GM21717 (cell line): ENCODE measurements around the gene FAM234B.

Experiments
- ATAC-seq: cut with Tn5 transposase; IDR thresholded peaks from one replicate; pipeline ENCODE4 v1.9.1; 2021; ENCODE audit warnings: mild to moderate bottlenecking, moderate library complexity; ENCODE audit not compliant: unreplicated experiment

Gene FAM234B

DNA sequence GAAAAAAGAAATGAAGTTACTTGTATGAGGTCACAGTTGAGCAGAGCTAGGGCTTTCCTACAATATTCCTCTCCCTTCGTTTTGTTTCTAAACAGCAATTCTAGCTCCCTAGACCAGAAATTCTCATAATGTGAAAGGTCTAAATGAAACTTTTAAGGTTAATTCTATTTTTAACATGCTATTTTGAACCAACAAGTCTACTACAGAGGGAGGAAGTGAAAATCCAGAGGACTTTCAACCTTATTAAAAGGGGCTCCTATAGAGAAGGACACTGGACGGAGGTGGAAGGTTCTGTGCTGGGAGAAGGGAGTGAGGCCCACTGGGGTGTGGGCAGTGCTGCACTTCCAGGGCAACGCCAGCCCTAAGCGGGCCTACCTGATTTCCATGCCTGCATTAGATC lies 45.9 kb downstream of the FAM234B start:
- no peak for ATAC-seq

DNA sequence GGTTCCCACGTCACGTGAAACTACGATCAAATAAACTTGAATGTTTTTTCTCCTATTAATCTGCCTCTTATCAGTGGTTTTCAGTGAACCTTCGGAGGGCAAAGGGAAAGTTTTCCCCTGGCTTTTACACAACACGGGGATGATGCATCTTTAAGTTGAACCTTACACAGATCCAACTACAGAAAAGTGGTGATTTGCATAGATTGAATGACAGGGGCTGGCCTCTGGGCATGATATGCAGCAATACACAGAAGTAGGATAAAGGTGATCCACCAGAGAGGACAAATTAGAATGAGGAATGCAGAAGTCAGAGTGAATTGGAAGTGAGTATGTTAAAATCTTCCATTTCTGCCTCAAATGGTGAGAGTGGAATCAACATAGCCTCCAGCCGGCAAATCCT lies 47.7 kb downstream of the FAM234B start:
- no peak for ATAC-seq

DNA sequence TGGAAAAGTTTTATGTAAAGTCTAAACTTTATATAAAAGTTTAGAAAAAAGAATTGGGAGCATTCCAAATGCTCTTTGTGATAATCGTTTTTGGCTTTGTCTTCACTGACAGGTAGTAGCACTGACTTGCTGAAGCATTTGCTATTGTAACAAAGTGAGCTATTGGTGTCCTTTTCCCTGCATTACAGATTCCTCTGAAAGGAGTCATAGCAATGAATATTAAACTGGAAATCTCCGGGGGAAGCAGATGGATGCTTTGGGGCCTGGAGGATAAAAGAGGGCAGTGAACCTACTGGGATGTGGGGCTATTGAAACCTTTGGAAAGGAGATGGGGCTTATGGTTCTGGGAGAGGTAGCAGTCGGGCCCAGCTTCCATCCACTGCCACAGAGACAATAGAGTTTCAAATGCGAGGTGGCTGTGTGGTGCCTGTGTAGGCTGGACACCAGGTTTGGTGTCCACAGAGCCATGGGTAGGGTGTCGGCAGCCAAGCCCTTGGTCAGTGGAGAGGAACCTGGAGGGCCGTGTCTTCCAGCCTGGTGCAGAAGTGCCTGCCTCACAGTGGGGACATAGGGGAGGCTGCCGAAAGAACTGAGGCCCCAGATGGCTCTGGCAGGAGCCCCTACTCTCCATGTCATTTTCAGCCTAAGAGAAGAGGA lies 49.1 kb downstream of the FAM234B start:
- ATAC-seq: no peak

DNA sequence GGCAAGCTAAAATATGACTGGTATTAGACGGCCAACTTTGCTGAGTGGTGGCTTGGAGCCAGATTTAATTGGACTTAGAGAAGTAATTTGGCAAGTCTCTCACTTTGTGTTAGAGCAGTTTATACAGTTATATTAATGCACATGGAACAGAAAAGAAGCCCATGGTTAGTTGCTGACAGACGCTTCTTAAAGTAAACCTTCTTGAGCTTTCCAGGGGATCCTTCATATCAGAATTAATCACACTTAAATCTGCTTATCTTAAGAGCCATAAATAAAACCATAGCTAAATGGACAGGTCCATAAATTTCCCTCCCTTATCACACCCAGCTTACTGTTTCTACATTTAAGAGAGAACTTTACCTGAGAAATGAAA lies 49.7 kb downstream of the FAM234B start:
- no peak for ATAC-seq

DNA sequence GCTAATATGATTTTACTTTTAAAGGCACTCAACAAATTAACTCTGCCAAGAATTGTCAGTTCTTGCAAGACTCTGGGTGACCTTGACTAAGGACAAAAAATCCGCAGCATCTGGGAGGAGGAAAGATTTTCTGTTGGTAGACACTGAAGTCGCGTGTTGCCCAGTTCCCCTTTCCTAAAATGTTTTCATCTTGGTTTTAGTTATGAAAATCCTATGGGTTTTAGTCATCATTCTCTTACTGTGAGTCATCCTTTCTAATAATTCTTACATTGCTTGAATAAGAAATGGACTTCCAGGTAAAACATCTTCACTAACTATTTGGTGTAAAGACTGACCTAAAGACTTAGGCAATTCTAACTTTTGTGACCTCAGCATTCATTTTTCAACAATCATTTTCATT lies 50.2 kb downstream of the FAM234B start:
- peak; percentile 60 for ATAC-seq

DNA sequence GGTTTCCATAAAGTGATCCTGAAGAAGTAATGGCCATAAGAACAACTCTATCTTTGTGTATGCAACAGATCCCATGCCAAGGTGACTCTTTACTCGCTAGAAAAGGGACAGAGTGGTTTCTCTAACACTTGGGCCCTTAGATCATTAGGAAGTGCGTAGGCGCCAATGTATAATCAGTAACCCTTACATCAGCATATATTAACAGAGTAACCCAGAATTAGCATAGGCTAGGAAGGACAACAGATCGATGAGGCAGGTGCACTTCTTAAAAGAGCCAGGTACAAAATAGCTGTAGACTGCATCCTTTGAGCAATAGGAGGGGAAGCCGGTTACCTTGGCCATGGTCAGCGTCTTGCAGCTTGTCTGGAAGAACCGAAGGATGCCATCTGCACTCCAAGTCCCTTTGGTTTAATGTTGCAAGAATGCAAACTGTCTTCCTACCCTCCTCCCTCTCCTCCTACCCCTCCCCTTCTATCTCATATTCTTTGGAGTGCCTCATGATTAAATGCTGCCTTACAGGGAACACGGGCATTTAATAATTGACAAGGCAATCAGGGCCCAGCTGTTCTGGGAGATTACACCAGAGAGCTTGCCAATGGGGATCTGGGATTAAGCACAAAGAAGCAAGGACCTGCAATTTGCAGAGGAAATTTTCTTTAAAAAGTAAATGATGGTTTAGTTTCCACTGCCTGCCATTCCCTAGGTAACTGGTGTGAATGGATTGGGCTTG lies 51.2 kb downstream of the FAM234B start:
- ATAC-seq: no peak

DNA sequence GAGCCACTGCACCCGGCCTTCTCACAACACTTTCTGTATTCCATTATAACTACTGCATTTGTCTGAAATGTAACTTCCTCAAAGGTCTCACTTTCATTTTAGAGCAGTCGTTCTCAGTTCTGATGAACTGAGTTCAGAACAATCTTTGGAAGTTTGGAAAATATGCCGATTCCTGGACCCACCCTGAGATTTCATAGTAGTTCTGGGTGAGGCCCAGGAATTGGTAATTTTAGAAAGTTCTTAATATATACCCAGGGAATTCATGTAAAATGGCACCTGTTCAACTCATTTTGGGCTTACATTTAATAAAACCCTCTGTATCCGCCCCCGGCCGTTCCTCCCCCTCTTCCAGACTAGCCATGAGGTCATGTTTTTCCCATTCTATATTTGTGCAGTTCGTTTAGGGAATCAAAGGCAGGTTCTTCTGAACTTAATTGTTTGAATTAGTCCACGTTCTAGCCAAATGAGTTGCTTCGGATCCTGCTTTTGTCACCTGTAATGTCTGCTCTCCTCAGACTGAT lies 53.4 kb downstream of the FAM234B start:
- ATAC-seq: no peak

DNA sequence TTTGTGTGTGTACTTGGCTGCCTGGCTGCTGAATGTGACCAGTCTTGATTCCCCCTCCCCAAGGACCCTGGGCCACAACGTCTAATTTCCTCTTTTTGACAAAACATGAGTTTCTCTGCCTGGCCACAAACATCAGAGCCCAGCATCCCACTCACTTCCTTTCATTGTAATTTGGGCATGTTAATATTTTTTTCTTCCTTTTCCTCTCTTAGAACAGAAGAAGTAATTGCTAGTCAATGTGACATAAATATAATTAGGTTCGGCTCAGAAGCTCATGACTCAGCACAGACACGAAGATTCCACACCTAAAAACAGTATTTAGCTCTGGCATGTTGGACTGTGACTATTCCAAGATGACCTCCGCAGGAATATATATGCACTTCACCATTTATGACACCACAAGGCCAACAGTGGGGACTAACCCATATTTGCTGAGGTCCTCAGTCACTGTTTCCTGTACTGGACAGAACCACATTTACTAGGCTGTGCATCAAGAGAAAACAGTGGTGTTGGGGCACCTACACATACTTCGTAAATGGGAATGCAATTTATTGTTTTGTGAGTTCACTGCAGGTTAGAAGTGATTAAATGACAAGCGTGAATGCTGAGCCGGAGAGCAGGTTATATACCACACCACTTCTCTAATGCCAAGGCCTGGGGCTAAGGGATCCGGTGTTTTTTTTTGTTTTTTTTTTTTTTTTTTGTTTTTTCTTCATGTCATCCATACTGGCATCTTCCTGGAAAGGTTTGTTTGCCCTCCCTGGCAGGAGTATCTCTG lies 55.1 kb downstream of the FAM234B start:
- no peak for ATAC-seq

DNA sequence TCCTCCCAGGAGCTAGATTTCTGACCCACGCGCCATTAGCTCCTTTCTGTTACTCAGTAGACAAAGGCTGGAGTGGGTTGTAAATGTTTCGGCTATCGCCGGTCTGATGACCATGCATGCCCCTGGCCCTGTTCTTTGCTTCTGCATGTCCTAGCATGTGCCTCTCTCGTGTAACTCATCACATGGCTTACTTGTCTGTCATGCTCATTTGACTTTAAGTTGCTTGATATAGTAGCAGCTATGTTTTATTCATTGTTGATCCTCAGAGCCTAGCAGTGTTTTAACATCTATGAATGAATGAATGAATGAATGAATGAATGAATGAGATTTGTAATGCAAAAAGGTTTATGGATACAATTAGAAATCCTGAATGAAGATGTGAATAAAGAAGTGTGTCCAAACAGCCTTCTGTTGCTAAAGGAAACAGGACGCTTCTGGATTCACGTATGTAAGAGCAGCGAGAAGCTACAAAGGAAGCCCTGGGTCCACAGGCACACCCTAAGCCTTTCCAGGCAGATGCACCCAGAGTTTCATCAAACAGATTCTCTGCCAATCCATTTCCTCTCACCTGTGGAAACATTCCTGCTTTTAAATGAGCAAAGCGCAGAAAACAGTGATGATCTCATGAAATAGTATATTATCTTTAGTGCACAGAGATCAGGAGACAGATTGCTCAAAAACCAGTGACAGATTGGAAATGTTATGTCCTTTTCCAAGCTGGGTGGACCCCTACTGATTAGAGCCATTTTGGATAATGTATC lies 55.8 kb downstream of the FAM234B start:
- ATAC-seq: no peak

DNA sequence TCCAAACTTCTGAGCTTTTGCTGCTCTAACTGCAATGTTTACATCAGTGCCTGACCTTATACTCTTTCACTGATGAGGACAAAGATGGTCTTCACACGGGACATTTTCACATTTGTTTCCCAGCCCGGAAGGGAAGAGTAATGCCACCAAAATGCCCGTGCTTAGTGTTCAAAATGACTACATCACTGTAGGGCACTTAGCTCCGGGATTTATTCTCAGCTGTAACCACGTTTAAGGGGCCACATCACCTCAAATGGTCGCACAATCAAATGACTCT lies 56.4 kb downstream of the FAM234B start:
- ATAC-seq: no peak

DNA sequence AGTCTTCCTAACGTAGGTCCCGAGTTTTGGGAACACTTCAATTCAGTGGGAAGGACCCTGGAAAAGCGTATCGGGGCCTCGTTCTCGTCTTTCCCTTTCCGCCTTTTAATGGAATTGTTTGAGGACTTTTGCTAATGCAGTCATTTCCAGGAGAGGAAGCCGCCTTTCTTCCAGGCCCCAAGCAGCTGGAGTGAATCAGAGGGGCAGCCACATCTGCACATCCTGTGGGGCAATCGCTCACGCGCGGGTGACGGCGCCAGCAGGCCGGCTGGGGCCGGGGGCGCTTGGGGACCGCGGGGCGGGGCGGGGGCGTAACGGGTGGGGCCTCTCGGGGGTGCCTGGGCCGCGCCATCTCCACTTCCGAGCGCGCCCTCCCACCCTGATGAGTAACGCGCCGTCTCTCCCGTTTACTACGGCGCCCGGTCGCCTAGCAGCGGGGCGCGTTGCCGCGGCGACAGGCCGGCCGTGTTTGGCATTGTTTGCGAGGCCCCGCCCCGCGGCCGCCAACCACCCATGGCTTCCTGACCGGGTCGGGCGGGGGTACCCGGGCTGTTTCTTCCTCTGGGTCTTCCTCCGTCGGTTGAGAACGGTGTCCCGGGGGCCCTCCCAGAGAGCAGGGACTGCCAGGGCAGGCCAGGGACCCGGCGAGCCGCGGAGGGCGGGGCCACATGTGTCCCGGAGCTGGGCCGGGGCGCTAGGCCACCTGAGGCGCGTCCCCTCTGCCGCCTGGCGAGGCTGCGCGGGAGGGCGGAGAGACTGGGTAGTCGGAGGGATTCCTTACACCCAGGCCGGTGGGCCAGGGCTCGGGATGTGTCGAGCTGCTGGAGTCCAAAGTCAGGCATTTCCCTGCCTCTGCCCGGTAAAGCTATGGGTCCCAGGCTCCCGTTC lies 56.9 kb downstream of the FAM234B start:
- ATAC-seq: peak; percentile 84

DNA sequence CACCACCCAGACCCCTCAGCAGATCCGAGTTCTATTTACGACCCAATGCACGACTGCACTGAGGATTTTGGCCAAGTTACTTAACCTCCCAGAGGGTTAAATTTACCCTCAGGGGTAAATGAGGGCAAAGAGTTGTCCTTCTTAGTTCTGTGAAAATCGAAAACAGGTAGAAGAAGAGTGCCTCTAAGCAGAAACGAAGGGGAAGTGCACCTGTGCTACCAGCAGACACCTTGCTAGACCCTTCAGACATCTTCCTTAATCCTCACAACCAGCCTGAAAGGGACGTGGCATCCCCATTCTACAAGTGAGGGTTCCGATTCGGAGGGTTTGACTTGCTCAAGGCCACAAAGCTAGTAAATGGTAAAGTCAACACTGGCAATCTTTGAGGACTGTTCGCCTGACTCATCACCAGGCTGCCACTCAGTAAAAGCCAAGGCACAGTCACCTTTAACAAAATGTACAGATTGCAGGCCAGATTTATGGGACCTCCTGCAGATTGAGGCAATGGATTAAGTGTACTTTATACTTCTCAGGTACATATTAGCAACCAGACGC lies 57.7 kb downstream of the FAM234B start:
- no peak for ATAC-seq

DNA sequence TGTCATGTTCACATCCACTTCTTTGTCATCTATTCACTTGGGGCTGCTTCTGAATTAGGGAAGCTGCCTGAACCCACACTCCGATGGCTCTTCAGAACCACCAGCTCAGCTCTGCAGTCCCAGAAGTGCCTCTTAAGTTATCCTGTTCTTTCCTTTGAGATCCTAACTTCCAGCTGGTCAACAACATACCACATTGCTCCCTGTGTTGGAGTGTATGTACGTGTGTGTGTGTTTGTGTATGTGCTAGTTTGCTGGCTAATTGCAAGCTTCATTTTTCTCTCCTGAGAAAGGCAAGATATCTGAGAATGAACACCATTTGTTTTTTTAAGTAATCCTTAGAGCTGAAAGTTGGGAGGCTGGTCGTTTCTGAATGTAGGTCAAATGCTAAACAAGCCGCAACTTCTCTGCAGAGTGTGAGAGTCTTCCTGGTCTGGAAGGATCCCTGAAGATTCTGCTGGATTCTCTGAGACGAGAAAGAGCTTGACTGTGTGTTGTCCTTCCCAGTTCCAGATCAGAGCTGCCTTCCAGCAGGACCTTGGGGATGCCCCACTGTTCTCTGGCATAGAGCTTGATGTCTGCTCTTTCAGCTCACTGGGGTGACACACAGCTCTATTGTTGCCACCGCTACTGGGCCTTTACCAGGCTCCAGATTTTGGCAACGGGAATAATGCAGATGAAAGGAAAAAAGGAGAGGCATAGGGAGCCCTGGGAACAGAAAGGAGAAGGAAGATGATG lies 58.4 kb downstream of the FAM234B start:
- ATAC-seq: no peak

DNA sequence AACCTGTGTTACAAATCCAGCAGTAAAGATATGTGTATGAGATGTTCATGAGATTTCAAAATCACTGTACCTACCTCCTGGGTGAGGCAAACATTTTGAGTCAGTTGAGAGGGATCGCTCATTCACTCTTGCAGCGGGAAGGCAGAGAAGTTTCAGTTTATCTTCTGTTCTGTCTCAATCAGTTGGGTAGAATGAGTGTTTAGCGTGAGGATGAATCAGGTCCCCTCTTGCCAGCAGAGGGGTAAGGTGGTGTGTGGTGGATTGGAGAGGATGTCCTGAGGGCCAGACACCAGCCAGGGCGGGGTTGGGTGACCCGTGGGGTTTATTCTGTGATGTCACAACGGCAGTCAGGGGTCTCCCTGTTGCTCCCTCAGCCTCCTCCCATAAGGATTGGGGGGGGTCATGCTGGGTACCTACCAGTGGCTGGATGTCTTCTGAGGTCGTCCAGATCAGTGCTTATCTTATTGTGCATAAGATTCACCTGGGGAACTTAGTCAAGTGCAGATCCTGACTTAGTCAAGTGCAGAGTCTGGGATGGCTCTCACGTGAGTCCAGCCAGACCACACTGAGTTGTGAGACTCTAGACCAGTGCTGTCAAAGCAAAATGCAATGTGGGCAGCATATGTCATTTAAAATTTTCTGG lies 59.3 kb downstream of the FAM234B start, which contains the start of gene GSG1:
TSS of gene GSG1 (minus strand) at position 277 of the 643 bp plus-strand sequence. CDS start at position 122, 155 bp downstream.
- ATAC-seq: no peak

DNA sequence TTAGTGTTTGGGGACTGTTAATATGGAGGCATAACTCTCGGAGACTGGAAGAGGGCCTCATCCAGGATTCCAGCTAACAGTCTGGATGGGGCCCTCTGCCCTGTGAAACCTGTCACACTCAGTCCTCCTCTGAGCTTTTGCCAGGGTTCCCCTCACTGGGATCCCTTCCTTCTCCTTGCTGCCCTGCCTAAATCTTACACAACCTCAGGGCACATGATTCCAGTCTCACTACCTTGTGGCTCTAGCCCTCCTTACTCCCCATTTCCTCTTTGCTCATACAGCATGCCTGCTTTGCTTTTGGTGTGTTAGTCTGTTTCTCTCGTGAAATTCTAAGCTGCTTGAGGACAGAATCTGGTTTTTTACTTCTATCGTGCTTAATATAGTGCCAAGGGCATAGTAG lies 60.2 kb downstream of the FAM234B start:
- no peak for ATAC-seq

DNA sequence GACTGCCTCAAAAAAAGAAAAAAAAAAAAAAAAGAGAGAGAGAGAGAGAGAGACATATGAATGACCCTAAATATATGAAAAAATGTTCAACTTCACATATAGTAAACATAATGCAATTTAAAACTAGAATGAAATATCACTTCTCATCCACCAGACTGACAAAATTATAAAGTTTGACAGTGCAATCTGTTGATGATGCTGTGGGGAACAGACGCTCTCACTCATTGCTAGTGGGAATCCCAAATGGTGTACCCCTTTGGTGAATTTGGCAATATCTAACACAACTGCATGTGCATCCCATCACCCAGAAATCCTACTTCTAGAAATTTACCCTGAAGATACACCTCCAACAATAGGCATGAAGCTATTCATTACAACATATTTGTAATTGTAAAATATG lies 61.6 kb downstream of the FAM234B start:
- ATAC-seq: no peak

DNA sequence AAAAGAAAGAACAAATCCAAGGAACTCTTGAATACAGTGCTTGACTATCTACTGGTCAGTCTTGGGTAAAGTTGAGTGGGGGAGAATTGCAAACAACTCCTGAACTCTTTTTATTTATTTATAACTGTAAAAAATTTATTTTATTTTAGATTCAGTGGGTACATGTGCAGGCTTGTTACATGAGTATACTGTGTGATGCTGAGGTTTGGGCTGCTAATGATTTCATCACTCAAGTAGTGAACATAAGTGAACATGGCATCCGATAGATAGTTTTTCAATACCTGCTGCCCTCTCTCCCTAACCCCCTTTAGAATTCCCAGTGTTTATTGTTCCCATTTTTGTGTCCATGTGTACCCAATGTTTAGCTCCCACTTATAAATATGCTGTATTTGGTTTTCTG lies 62.5 kb downstream of the FAM234B start:
- no peak for ATAC-seq

DNA sequence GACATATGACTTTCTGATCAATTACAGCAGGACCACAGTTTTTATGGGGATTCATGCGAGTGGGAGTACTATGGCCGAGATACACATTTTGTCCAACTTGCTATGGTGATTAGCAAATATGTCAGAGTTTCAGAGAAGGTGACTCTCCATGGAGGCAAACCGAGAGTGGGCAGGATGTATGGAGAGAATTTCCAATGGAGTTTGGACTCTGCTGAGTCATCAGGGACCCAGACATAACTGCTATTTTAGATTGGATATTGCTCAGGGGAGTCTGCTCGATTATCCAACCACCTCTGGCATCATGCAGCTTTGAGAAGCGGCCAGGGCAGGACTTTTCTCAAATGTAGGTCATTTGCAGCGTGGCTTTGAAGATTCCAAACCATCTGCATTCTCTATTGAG lies 68.8 kb downstream of the FAM234B start:
- no peak for ATAC-seq
